HG03135 (cell line): ENCODE data around the gene MMD.
"Not testable (repeated sequence)": the region's sequence is repeated elsewhere in the genome, so short reads cannot be mapped to it uniquely, and the experiment has no call there.

Source experiments
- ATAC-seq: cut with Tn5 transposase; IDR thresholded peaks from one replicate; pipeline ENCODE4 v1.9.1; 2021; ENCODE audit warnings: mild to moderate bottlenecking, moderate library complexity; ENCODE audit not compliant: unreplicated experiment

Gene MMD

GRCh38 chr17:55402374-55402773 lies 19.3 kb downstream of the MMD start:
- no peak for ATAC-seq

- ATAC-seq: no peak
Observed at GRCh38 chr17:55398689-55399088, 22.9 kb downstream of the MMD start.

- ATAC-seq: no peak
Observed at GRCh38 chr17:55395803-55396505, 25.7 kb downstream of the MMD start.

- no peak for ATAC-seq
Observed at GRCh38 chr17:55394357-55395021, 27.1 kb downstream of the MMD start.

GRCh38 chr17:55391764-55392467 lies 29.7 kb downstream of the MMD start:
- ATAC-seq: no peak

GRCh38 chr17:55391244-55391757 lies 30.3 kb downstream of the MMD start:
- no peak for ATAC-seq

- ATAC-seq: no peak
Observed at GRCh38 chr17:55390364-55390977, 31.2 kb downstream of the MMD start.

- ATAC-seq: not testable (repeated sequence)
Observed at GRCh38 chr17:55389715-55390114, 31.9 kb downstream of the MMD start.

- ATAC-seq: no peak
Observed at GRCh38 chr17:55388842-55389241, 32.8 kb downstream of the MMD start.

- ATAC-seq: no peak
Observed at GRCh38 chr17:55386796-55387332, 34.8 kb downstream of the MMD start.

- ATAC-seq: no peak
Observed at GRCh38 chr17:55384643-55385232, 36.9 kb downstream of the MMD start.

GRCh38 chr17:55383771-55384642 lies 37.6 kb downstream of the MMD start:
- ATAC-seq: no peak

- ATAC-seq: no peak
Observed at GRCh38 chr17:55381017-55381770, 40.4 kb downstream of the MMD start.

GRCh38 chr17:55377671-55378275 lies 43.9 kb downstream of the MMD start:
- no peak for ATAC-seq

- ATAC-seq: no peak
Observed at GRCh38 chr17:55368706-55369105, 52.9 kb downstream of the MMD start.

GRCh38 chr17:55366020-55366481 lies 55.6 kb downstream of the MMD start:
- no peak for ATAC-seq

GRCh38 chr17:55363033-55363432 lies 58.6 kb downstream of the MMD start:
- no peak for ATAC-seq

- no peak for ATAC-seq
Observed at GRCh38 chr17:55360971-55361370, 60.7 kb downstream of the MMD start.
